Right lung (tissue), 5 donors: ENCODE data around the gene VTN. TPM values are rescaled to one million over a fixed set of nuclear protein-coding genes. Genes with fewer than 3 reads are reported as not detected.
"Not testable (repeated sequence)": the region's sequence is repeated elsewhere in the genome, so short reads cannot be mapped to it uniquely, and the experiment has no call there.

ENCODE experiments used
- DNase-seq, 2 donors: peaks; one replicate each; pipeline ENCODE4 v3.0.0-alpha.2; 2013
- polyA plus RNA-seq, 5 donors: library from polyadenylated mRNA; unstranded; fragments of 120-200 nt; gene quantifications; one replicate each; pipeline versions ENCODE4 v1.2.1 to v1.2.3, GENCODE V29; 2013; ENCODE audit warnings: inconsistent platforms in 1 of 5, low replicate concordance in 1 of 5; ENCODE audit not compliant: insufficient read length in 5 of 5, insufficient read depth in 1 of 5

Gene VTN
- polyA plus RNA-seq, 5 donors: 0.35 to 11.6 (median 0.51) TPM

GRCh38 chr17:28344011-28344410 lies 26.1 kb downstream of the VTN start:
- no peak for DNase-seq

- no peak for DNase-seq
Measured at GRCh38 chr17:28343491-28343932, 26.6 kb downstream of the VTN start.

DNA sequence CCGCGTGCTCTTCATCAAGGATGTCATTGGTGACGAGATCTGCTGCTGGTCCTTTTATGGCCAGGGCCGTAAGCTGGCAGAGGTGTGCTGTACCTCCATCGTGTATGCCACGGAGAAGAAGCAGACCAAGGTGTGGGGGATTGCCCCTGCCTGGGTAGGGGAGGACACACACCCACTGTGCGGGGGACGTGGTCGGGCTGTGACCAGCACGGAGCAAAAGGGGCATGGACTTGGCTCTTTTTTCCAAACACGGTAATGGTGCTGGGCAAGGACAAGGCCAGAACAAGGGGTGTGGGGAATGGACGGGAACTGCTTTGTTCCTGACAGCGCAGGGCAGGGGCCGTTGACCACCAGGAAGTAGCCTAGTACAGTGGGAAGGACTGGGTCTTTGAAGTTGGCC lies 27.8 kb downstream of the VTN start:
- DNase-seq: no peak

- DNase-seq: no peak
Measured at GRCh38 chr17:28341516-28341915, 28.6 kb downstream of the VTN start.

DNA sequence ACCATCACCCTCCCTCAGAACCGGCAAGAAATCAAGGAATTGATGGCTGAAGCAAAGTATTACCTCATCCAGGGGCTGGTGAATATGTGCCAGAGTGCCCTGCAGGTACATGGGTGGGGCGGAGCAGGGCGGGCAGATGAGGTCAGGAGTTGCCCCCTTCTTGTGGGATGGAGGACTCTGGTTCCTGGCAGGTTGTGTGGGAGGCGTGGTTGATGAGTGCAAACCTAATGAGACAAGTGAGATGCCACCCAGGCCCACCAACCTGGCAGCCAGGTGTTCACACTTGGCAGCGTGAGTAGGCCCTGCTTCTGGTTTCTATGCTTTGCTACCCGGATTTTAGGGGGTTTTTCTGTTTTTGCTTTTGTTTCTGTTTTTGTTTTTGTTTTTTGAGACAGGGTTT lies 29.7 kb downstream of the VTN start:
- DNase-seq: no peak

GRCh38 chr17:28339431-28339830 lies 30.7 kb downstream of the VTN start:
- DNase-seq: no peak

DNA sequence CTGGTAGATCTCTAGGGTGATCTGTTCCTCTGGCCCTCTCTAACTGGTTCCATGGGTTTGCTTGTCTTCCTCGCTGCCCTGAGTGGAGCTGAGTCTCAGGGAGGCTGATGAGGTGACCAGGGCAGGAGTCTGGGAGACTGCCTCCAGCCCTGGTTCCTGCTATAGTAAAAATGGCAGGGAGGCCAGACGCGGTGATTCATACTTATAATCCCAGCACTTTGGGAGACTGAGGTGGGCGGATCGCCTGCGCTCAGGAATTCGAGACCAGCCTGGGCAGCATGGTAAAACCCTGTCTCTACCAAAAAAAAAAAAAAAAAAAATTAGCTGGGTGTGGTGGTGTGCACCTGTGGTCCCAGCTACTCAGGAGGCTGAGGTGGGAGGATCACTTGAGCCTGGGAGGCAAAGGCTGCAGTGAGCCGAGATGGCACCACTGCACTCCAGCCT lies 31.3 kb downstream of the VTN start:
- DNase-seq: not testable (repeated sequence)

DNA sequence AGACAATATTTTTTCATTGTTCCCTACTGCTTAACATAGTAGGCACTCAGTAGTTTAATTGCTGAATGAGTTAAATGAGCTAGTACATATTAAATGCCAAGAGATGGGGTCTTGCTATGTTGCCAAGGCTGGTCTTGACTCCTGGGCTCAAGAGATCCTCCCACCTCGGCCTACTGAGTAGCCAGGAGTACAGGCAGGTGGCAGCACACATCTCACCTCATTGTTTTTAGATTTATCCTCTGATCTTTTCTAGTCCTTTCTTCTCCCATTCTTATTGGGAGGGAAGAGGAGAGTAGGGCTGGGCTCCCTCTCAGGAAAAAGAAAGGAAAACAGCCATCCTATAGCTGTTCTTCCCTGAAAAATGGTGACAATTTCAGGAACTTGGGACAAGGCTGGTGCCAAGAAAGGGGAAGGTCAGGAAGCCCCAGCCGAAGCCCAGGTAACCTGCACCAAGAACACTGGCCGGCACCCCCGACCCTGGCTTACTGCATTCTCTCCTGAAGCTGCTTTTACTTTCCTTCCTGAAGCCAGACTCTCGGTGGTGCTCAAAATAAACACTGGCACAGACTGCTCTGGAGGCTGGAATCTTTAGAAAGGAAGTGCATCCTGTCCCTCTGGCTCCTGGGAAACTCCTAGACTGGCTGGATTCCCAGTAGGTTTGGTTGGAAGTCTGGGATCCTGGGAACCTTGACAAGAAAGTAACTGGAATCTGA lies 31.9 kb downstream of the VTN start:
- no peak for DNase-seq

GRCh38 chr17:28335959-28336871 lies 33.9 kb downstream of the VTN start:
- peak; percentile 49 to 56 for DNase-seq

DNA sequence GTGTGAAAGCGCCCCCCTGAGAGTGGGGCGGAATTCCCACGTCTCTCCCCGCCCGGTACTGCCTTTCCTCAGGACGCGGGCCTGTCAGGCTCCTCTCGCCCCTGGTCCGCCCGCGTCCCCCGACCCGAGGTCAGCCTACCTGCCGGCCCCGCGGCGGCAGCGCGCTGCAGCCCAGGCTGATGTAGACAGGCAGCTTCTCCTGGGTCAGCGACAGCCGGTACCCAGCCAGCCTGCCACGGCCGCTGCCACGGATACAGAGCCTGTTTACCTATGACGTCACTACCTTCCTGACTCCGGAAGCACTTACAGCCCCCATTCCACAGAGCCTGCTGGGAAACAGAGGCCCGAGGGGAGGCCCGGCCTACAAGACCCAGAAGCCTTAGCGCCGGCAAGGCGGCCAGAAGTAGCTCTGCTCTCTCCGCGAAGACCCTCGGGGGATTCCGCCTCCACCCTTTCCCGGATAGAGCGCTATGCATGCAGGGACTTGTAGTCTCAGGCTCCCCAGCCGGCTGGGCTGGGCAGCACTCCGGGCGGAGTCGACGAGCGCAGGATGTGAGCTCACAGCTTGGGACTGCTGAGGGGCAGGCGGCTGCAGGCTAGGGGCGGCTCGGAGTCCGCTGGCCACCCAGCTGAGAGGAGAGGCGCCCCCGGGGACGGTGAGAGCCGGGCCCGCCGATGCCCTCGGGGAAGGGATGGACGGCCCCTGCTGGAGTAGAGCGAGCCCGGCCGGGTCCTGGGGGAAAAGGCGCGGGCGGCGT lies 34.7 kb downstream of the VTN start, which contains the start of the genes IFT20 and TNFAIP1:
Gene IFT20, minus strand, starts transcription at position 272 of the 758 bp plus-strand sequence. CDS start 3,487 bp downstream, outside the sequence.
Gene TNFAIP1, plus strand, starts transcription at position 561 of the 758 bp plus-strand sequence. CDS start 3,761 bp downstream, outside the sequence.
- DNase-seq: peak; percentile 99

DNA sequence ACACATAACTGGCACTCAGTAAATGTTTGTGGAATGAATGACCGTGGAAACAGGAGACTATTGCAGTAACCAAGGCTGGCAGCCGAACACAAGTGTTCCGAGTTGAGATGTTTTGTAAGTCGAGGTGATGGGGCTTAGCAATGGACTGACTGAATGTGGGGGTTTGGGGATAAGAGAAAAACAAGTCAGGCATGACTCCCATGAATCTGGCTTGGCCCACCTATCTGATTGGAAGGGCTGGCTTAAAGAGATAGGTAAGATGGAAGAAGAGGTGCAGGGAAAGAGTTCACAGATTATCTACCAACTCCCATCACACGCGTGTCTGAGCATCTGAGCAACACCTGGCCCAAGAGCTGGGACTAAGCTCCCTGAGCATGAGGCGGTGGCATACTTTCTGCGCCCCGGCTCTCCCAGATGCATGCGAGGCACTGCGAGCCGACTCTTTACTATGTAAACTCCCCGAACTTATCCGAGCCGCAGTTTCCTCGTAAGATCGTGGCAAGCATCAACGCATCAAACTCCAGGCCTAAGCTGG lies 35.4 kb downstream of the VTN start:
- DNase-seq: no peak

DNA sequence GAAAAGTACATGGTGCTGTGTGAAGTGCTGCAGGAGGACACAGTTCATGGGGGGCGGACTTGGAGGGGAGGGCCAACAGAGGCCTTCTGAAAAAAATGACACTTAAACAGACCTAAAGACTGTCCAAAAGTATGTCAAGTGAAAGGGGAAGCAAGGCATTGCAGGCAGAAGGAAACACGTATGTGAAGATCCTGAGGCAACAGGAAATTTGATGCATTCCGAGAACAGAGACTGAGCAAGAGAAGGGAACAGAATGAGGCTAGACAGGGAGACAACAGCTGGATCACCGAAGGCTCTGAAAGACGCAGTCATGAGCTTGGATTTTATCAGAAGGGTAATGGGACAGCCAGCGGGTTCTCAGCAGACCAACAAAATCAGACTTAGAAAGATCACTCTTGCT lies 35.9 kb downstream of the VTN start:
- DNase-seq: no peak

DNA sequence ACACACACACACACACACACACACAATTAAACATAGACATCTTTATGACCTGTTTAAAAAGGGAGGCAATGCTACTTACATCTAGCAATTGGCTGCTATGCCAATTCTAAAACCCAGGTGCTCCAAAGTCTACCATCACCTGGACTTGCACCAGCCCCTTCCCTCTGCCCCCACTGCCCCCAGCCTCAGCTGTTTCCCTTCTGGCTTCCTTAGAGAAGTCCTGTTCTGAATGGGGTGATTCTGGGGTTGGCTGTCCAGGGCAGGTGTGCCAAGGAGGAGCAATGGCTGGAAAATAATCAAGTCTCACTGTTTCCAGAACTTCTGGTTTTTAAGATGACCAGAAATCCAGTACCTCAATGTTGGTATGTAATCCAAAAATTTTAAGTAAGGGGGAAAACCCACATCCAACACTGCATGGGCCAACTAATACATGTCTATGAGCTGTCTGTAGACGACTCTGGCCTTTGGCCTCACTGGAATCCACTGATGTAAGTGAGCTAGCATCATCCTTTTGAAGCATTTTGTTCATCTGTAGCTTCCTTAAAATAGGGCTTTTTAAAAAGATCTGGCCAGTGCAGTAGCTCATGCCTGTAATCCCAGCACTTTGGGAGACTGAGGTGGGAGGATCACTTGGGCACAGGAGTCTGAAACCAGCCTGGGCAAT lies 36.9 kb downstream of the VTN start:
- DNase-seq: no peak

DNA sequence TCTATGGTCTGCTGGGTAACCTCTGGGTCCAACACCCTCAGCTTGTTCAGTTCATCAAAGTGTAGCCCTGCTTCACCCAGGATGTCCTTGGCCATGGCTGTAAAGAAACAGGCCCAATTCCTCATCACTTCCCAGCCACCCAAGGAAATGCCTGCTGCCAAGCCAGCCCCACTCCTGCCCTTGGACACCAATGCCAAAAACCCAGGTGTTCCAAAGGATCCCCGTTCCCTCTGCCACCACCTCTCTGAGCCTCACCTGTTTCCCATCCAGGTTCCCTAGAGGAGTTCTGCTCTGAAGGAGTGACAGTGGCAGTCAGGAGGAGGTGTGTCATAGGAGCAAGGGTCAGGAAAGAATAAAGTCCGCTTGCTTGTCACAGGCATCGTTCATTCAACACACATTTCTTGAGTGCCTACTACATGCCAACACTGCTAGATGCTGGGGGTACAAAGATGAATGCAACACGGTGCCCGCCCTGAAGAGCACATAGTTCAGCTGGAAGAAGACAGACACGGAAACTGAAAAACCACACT lies 38.2 kb downstream of the VTN start:
- no peak for DNase-seq

GRCh38 chr17:28330671-28331070 lies 39.4 kb downstream of the VTN start:
- no peak for DNase-seq

- DNase-seq: no peak
Measured at GRCh38 chr17:28328325-28328724, 41.8 kb downstream of the VTN start.

DNA sequence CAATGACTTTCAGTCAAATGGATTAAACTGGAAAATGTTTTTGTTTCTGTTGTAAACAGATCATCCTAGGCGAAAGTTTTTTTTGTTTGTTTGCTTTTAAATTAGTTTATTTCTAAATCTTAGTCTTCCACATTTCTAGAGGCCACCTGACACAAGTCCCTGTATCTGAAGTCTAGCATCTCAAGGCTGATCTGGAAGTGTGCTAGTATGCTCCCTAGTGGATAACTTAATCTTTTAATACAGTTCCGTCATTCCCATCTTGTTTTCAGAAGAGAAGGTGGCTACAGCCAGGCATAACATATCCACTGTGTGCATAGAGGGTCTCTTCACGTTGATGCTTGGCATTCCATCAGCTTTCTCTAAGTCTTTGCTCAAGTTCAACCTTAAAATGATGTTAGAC lies 42.4 kb downstream of the VTN start:
- DNase-seq: no peak

DNA sequence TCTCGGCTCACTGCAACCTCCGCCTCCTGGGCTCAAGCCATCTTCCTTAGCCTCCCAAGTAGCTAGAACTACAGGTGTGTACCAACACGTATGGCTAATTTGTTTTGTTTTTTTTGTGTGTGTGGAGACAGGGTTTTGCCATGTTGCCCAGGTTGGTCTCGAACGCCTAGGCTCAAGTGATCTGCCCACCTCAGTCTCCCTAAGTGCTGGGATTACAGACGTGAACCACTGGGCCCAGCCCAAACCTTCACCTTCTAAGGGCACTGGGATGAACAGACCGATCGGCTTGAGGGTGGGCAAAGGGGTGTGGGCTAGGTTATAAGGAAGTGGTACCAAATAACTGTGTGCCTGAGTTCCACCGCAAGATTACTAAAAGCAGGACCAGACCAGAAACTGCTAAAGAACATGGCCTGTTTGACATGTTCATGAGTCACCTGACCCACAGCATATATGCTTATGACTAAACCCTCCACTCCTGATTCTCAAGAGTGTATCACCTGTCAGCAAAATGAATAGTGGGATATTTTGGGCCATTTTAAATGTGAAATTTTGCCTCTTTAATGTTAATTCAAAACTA lies 43.0 kb downstream of the VTN start:
- DNase-seq: no peak

GRCh38 chr17:28326114-28326513 lies 44.0 kb downstream of the VTN start:
- DNase-seq: no peak

GRCh38 chr17:28325211-28325610 lies 44.9 kb downstream of the VTN start:
- DNase-seq: no peak
